ENCODE data around the gene PLK5.

Gene PLK5

DNA sequence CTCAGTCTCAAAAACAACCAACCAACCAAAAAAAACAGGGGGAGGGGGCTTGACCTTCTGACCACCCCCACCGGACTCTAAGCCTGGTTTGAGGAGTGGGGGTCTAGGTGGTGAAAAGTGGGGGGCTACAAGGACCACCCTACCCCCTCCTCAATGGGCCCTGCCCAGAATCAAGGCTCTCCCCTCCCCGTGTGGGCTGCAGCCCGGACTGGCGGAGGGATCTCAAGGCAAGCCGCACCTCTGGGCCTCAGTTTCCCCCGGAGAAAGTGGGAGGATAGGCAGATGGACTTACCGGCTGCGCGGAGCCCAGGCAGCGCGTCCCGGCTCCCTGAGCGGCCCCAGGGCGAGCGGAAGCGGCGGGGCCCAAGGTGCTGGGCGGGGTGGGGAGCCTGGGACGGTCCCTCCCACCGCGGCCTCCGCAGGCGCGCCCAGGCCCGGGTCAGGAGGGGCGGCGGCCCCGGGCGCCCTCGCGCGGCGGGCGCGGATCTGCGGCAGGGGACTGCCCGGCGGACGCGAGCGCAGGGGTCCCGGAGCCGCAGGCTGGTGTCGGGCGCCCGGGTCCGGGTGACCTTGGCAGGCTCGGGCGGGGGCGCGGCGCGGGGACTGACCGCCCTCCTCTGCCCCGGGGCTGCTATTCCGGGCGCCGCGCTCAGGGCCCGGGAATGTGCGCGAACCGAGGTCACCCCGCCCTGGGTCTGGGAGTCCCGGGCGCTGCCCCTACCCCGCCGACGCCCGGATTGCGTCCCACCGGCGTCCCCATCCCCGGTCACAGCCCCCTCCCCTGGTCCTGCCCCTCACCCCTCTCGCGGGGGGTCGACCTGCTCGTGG, 11.0 kb upstream of the PLK5 start, which contains the start of gene ADAMTSL5:
Gene ADAMTSL5, minus strand, starts transcription at position 349 of the 828 bp plus-strand sequence. CDS start 2,076 bp downstream, outside the sequence.
- TF ChIP-seq NFIC (IDR thresholded peaks at IDR 0.05) (no peak), ZBTB7A (IDR thresholded peaks at IDR 0.05; ENCODE audit: low read depth) (peak; percentile 65; the same call in 1 of the 2 replicates), RAD21 (IDR thresholded peaks at IDR 0.05; ENCODE audit: low read depth) (peak; percentile 21; the same call in 1 of the 2 replicates), TEAD4 (IDR thresholded peaks at IDR 0.05) (no peak; the same call in 1 of the 2 replicates)

DNA sequence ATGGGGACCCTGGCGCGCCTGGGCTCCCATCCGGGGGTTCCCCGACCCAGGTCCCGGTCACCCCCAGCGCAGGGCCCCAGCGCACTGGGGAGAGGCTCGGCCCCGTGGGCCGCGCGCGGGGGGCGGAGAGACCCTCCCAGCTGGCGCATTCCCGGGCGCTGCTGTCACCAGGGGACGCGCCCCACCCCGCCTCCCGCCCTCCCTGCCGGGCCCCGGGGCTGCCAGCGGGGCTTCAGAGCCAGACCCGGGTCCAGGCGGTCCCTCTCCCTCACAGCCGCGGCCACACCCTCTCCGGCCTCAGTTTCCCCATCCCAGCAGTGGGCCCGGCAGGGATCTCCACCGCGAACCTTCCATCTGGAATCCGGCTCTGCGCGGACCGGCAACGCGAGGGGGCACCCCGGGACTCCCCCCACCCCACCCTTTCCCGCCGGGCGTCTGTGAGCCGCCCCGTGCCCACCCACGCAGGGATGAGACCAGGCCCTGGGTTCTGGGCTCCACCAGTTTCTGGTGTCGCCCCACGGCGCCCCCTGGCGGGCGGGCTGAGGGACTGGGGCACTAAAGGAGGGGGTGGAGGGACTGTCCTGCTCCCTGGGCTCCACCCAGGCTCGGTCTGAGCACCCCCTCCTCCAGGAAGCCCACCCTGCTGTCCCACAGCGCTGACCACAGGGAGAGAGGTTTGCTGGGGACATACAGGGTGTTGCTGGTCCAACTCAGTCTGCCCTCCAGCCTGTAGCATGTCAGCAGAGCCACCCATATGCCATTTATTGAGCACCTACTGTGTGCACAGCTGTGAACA, 10.2 kb upstream of the PLK5 start:
- no peak for TF ChIP-seq TCF12 (IDR thresholded peaks at IDR 0.05; ENCODE audit: low read depth)
- peak; percentile 31; the same call in 1 of the 2 replicates for TF ChIP-seq RAD21 (IDR thresholded peaks at IDR 0.05; ENCODE audit: low read depth)
- peak; percentile 41; the same call in 1 of the 2 replicates for TF ChIP-seq EGR1 (IDR thresholded peaks at IDR 0.05)
- TF ChIP-seq FOXM1 (IDR thresholded peaks at IDR 0.05; ENCODE audit: borderline replicate concordance, low read depth): no peak
- peak; percentile 94 for TF ChIP-seq ZBTB7A (IDR thresholded peaks at IDR 0.05; ENCODE audit: low read depth)
- peak; percentile 32 for TF ChIP-seq TEAD4 (IDR thresholded peaks at IDR 0.05)

DNA sequence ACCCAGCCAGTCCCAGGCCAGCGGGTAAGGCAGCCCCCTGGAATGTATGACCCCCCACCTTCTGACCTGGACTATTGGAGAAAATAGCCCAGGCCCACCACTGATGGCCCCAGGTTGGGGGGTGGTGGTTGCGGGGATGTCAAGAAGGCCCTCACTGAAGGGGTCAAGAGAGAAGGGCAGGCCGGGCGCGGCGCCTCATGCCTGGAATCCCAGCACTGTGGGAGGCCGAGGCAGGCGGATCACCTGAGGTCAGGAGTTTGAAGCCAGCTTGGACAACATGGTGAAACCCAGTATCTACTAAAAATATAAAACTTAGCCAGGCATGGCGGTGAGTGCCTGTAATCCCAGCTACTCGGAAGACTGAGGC, 9.6 kb upstream of the PLK5 start:
- TF ChIP-seq RAD21 (IDR thresholded peaks at IDR 0.05; ENCODE audit: low read depth) (no peak), TCF12 (IDR thresholded peaks at IDR 0.05; ENCODE audit: low read depth) (no peak), ZBTB7A (IDR thresholded peaks at IDR 0.05; ENCODE audit: low read depth) (no peak), CEBPB (IDR thresholded peaks at IDR 0.05) (no peak)

GRCh38 chr19:1514986-1515721, 8.7 kb upstream of the PLK5 start:
- TF ChIP-seq EP300 (IDR thresholded peaks at IDR 0.05; ENCODE audit: borderline replicate concordance) (no peak), RAD21 (IDR thresholded peaks at IDR 0.05; ENCODE audit: low read depth) (no peak), TEAD4 (IDR thresholded peaks at IDR 0.05) (no peak), YY1 (IDR thresholded peaks at IDR 0.05; ENCODE audit: low read depth) (no peak), CREB1 (IDR thresholded peaks at IDR 0.05; ENCODE audit: low read depth) (no peak), CEBPB (IDR thresholded peaks at IDR 0.05) (no peak), TCF12 (IDR thresholded peaks at IDR 0.05; ENCODE audit: low read depth) (no peak), MAX (IDR thresholded peaks at IDR 0.05) (no peak)
- TF ChIP-seq, protein P1, sequence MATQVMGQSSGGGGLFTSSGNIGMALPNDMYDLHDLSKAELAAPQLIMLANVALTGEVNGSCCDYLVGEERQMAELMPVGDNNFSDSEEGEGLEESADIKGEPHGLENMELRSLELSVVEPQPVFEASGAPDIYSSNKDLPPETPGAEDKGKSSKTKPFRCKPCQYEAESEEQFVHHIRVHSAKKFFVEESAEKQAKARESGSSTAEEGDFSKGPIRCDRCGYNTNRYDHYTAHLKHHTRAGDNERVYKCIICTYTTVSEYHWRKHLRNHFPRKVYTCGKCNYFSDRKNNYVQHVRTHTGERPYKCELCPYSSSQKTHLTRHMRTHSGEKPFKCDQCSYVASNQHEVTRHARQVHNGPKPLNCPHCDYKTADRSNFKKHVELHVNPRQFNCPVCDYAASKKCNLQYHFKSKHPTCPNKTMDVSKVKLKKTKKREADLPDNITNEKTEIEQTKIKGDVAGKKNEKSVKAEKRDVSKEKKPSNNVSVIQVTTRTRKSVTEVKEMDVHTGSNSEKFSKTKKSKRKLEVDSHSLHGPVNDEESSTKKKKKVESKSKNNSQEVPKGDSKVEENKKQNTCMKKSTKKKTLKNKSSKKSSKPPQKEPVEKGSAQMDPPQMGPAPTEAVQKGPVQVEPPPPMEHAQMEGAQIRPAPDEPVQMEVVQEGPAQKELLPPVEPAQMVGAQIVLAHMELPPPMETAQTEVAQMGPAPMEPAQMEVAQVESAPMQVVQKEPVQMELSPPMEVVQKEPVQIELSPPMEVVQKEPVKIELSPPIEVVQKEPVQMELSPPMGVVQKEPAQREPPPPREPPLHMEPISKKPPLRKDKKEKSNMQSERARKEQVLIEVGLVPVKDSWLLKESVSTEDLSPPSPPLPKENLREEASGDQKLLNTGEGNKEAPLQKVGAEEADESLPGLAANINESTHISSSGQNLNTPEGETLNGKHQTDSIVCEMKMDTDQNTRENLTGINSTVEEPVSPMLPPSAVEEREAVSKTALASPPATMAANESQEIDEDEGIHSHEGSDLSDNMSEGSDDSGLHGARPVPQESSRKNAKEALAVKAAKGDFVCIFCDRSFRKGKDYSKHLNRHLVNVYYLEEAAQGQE (IDR thresholded peaks at IDR 0.05; ENCODE audit: low read depth): no peak

DNA sequence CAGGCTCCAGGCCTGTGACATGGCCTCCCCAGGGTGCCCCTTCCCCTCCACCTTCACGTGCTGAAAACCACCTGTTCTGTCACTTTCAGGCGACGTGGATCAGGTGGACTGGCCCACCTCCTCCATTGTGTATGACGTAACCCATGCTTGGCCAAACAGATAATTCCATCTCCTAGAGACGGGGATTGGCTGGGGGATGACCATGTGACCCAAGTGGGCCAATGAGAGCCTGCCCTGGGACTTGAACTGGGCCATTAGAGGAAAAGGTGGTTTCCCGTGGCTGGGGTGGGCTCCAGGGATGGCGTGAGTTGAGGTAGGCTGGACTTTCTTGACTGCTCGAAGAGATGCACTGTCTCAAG, 7.5 kb upstream of the PLK5 start:
- TF ChIP-seq CREB1 (IDR thresholded peaks at IDR 0.05; ENCODE audit: low read depth) (no peak), TCF12 (IDR thresholded peaks at IDR 0.05; ENCODE audit: low read depth) (no peak)
- TF ChIP-seq, protein P2, sequence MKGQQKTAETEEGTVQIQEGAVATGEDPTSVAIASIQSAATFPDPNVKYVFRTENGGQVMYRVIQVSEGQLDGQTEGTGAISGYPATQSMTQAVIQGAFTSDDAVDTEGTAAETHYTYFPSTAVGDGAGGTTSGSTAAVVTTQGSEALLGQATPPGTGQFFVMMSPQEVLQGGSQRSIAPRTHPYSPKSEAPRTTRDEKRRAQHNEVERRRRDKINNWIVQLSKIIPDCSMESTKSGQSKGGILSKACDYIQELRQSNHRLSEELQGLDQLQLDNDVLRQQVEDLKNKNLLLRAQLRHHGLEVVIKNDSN (IDR thresholded peaks at IDR 0.05): peak; percentile 78

GRCh38 chr19:1518471-1518870, 5.4 kb upstream of the PLK5 start:
- TF ChIP-seq RAD21 (IDR thresholded peaks at IDR 0.05; ENCODE audit: low read depth) (no peak), MAX (IDR thresholded peaks at IDR 0.05) (no peak), ZBTB7A (IDR thresholded peaks at IDR 0.05; ENCODE audit: low read depth) (no peak), NFIC (IDR thresholded peaks at IDR 0.05) (no peak), TEAD4 (IDR thresholded peaks at IDR 0.05) (no peak), FOXM1 (IDR thresholded peaks at IDR 0.05; ENCODE audit: borderline replicate concordance, low read depth) (no peak), EGR1 (IDR thresholded peaks at IDR 0.05) (no peak)
- TF ChIP-seq, protein P1 (IDR thresholded peaks at IDR 0.05; ENCODE audit: low read depth): no peak

All from Ishikawa (cell line).